ENCODE data around the gene STAC3. TPM values are rescaled to one million over a fixed set of nuclear protein-coding genes. Genes with fewer than 3 reads are reported as not detected.

The STAC3 gene
- total RNA-seq, 1 donor from 2014 or later, result 12.1 TPM

DNA sequence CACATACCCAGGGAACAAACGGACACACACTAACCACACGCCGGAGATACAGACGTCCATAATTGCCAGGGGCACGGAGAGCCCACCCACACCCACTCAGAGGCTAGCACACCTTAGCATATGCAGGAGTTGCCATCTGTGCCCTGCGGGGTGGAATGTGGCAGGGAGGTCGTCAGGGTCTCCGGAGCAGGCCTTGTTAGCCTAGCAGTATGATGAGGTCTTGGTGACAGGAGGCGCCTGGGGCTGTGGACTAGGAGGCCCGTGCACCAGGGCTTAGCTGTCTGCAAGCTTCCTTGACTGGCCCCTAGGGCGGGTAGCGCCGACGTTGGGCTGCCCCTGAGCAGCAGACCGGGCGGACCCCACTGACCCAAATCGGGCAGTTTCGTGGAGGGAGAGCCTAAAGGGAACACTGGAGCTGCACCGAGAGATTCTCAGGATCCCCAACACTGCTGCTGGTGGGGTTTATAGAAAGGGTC, 10.0 kb downstream of the STAC3 start:
- peak overlapping the region; percentile 99 for H3K27ac Mint-ChIP-seq (ENCODE audit: unreplicated experiment)

DNA sequence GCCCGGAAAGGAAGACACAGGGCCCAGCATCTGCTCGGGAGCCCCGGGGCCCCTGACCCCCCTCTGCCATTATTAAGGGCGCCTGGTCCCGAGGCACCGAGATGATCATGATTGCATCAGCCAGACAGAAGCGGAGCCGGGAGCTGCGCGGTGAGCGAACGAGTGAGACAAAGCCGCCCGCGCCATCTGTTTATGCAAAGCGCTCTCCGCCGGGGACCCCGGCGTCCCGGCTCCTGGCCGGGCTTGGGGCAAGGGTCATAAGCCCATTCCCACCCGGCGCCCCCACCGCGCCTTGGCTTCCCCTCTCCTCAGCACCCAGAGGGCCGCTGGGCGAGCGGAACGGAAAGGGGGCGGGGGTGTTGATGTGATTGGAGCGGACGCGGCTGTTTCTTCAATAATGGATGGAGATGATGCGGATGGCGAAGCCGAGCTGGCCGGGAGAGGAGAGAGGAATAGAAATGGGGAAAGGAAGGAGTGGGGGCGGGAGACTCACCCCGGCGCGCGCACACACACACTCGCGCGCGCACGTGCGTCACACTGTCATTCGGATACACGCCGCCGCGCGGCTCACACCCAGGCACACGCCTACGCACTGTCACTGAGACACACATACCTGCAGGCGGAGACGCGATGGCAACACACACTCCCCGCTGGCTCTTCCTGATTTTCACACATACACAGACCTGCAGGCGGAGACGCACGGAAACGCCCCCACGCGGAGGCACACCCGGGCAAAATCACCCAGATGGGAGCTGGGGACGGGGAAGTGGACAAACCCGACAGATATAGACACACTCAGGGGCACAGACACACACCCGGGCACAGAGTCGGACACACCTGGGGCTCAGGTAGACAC, 10.7 kb downstream of the STAC3 start:
- H3K4me1 Mint-ChIP-seq (ENCODE audit: low read depth, unreplicated experiment), result peaks cover 28% of the 10 kb centered on the region
- H3K27me3 Mint-ChIP-seq (ENCODE audit: unreplicated experiment), result peaks cover 42% of the 10 kb centered on the region
- peak; percentile 72 for DNase-seq
- peaks cover 32% of the 10 kb centered on the region for H3K9me3 Mint-ChIP-seq (ENCODE audit: unreplicated experiment)
- TF ChIP-seq, protein P1, sequence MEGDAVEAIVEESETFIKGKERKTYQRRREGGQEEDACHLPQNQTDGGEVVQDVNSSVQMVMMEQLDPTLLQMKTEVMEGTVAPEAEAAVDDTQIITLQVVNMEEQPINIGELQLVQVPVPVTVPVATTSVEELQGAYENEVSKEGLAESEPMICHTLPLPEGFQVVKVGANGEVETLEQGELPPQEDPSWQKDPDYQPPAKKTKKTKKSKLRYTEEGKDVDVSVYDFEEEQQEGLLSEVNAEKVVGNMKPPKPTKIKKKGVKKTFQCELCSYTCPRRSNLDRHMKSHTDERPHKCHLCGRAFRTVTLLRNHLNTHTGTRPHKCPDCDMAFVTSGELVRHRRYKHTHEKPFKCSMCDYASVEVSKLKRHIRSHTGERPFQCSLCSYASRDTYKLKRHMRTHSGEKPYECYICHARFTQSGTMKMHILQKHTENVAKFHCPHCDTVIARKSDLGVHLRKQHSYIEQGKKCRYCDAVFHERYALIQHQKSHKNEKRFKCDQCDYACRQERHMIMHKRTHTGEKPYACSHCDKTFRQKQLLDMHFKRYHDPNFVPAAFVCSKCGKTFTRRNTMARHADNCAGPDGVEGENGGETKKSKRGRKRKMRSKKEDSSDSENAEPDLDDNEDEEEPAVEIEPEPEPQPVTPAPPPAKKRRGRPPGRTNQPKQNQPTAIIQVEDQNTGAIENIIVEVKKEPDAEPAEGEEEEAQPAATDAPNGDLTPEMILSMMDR (IDR thresholded peaks at IDR 0.05; ENCODE audit: partially characterized antibody, unreplicated experiment), result no peak
- H3K4me3 Mint-ChIP-seq (ENCODE audit: unreplicated experiment), result peak overlapping the region; percentile 98
- no peaks in the 10 kb centered on the region for H3K36me3 Mint-ChIP-seq (ENCODE audit: unreplicated experiment)
- peak overlapping the region; percentile 99 for H3K27ac Mint-ChIP-seq (ENCODE audit: unreplicated experiment)

More for the DNA sequence above, 10.0 kb downstream of the STAC3 start:
- Mint-ChIP-seq H3K27me3 (ENCODE audit: unreplicated experiment) (peaks cover 38% of the 10 kb centered on the region), H3K9me3 (ENCODE audit: unreplicated experiment) (peaks cover 32% of the 10 kb centered on the region), H3K4me3 (ENCODE audit: unreplicated experiment) (peak overlapping the region; percentile 98), H3K36me3 (ENCODE audit: unreplicated experiment) (no peaks in the 10 kb centered on the region), H3K4me1 (ENCODE audit: low read depth, unreplicated experiment) (peaks cover 28% of the 10 kb centered on the region)
- TF ChIP-seq, protein P1 (IDR thresholded peaks at IDR 0.05; ENCODE audit: partially characterized antibody, unreplicated experiment), result peak; percentile 38
- peak; percentile 79 for DNase-seq

DNA sequence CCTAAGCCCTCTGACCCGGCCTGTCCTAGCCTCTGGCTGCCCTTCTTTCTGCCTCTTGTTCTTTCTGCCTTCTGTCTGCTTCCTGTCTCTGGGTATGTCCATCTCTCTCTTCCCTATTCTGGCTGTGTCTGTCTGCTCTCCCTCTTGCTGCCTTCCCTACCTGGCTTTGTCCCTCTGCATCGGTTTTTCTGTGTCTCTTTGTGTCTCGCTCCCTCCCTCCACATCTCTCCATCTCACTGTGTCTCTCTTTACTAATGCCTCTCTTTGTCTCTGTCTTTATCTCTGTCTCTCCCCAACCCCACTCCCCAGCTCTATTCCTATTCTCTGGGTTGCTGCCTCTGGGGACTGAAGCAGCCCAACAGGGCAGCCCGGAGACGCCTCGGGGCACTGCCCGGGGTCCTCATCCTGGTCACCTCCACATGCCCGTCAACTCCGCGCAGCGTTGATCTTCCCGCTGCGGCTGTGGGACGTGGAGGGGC, 11.4 kb downstream of the STAC3 start:
- no peak for DNase-seq
- peaks cover 29% of the 10 kb centered on the region for H3K4me1 Mint-ChIP-seq (ENCODE audit: low read depth, unreplicated experiment)
- H3K27me3 Mint-ChIP-seq (ENCODE audit: unreplicated experiment), result peaks cover 43% of the 10 kb centered on the region
- H3K27ac Mint-ChIP-seq (ENCODE audit: unreplicated experiment), result peak overlapping the region; percentile 99
- H3K4me3 Mint-ChIP-seq (ENCODE audit: unreplicated experiment), result peak overlapping the region; percentile 98
- H3K9me3 Mint-ChIP-seq (ENCODE audit: unreplicated experiment), result peaks cover 32% of the 10 kb centered on the region
- H3K36me3 Mint-ChIP-seq (ENCODE audit: unreplicated experiment), result no peaks in the 10 kb centered on the region
- TF ChIP-seq, protein P1 (IDR thresholded peaks at IDR 0.05; ENCODE audit: partially characterized antibody, unreplicated experiment), result no peak

DNA sequence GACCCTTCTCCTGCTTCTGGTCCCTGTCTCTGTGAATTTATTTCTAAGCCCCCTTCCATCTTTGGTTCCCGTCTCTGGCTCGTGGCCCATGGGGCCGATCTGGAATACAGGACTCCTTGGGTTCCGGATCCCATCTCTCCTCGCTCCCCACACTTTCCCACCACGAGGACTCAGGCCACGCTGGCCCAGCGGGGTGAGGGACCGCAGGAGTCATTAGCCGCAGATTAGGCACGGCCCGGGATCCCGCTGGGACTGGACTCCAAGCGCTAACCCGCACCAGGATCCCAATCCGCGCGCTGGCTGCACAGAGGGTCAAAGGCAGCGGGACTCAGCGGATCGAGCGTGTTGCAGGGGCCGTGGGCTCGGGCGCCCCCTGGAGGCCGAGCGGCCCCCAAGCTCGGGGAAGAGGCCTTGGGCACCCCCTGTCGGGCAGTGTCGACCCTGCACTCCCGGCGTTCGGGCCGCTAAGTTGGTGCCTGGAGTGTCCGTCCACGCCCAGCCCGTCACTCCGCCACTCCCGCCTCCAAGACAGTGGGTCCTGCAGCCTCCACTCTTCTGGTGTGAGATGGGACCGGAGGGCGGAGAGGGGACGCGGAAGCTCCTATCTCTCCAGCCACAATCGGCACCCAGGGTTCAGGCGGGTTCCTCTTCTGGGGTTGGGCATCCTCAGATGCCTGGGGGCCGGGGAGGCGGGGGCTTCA, 12.0 kb downstream of the STAC3 start:
- Mint-ChIP-seq H3K27ac (ENCODE audit: unreplicated experiment) (peak overlapping the region; percentile 99), H3K36me3 (ENCODE audit: unreplicated experiment) (no peaks in the 10 kb centered on the region), H3K4me1 (ENCODE audit: low read depth, unreplicated experiment) (peaks cover 35% of the 10 kb centered on the region), H3K27me3 (ENCODE audit: unreplicated experiment) (peaks cover 46% of the 10 kb centered on the region), H3K4me3 (ENCODE audit: unreplicated experiment) (peak overlapping the region; percentile 98), H3K9me3 (ENCODE audit: unreplicated experiment) (peaks cover 36% of the 10 kb centered on the region)
- TF ChIP-seq, protein P1 (IDR thresholded peaks at IDR 0.05; ENCODE audit: partially characterized antibody, unreplicated experiment), result peak; percentile 100
- DNase-seq, result peak; percentile 92
